ENCODE measurements around the gene GMFB.
"Not testable (repeated sequence)": the region's sequence is repeated elsewhere in the genome, so short reads cannot be mapped to it uniquely, and the experiment has no call there.

Gene GMFB

DNA sequence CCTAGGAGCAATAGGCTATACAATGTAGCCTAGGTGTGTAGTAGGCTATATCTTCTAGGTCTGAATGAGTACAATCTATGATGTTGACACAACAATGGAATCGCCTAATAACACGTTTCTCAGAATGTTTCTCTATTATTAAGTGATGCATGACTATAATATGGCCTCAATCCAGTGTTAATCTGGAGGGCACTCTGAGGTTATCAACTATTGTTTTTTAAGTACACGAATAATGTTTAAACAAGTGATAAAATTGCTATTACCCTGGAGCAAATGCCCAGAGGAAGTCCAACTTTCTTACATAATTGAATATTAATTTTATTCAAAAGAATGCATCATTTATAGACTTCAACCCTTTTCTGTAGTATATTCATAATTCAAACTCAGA is 31.2 kb downstream of the GMFB start:
- no peak for DNase-seq

DNA sequence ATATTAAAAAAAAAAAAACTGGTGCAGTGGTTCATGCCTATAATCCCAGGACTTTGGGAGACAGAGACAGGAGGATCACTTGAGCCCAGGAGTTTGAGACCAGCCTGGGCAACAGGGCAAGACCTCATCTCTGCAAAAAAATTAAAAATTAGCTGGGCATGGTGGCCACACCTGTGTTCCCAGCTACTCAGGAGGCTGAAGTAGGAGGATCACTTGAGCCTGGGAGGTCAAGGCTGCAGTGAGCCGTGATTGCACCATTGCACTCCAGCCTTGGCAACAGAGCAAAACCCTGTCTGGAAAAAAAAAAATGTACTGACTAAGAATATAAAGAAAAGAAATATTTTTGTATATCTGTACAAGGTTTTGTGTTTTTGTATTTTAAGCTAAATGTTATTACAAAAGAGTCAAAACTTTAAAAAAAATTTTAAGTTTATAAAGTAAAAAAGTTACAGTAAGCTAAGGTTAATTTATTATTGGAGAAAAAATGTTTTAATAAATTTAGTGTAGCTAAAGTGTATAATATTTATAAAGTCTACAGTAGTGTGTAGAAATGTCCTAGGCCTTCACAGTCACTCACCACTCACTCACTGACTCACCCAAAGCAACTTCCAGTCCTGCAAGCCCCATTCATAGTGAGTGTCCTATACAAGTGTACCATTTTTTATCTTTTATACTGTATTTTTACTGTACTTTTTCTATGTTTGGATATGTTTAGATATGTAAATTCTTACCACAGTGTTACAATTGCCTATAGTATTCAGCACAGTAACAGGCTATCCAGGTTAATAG is 31.8 kb downstream of the GMFB start:
- not testable (repeated sequence) for DNase-seq

DNA sequence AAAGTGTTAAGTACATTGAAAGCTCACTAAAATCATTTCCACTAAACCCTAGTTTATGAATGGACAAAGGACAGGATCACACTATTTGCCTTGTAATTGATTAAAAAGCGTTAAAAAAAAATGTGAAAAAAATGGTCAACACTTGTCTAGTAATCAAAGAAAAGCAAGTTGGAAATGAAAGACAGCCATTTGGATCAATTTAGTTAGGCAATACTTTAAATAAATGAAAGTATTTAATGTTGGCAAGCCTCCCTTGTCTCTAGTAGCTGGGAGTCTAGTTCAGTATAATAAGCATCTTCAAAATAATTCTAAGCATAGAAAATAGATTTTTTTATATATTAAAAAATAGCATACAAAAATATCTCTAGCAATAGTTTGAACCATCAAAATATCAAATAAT is 33.4 kb downstream of the GMFB start:
- no peak for DNase-seq

DNA sequence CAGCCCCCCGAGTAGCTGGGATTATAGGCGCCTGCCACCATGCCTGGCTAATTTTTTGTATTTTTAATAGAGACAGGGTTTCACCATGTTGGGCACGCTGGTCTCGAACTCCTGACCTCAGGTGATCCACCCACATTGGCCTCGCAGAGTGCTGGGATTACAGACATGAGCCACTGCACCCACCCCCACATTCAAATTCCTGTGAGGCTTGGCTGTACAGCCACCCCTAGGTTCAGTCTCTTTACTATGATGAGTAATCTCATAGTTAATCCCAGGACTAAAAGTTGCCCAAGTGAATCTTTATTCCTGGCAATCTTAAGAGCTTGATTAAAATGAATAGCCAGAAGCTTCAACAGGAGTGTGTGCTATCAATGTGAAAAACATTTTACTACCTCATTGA is 34.8 kb downstream of the GMFB start:
- not testable (repeated sequence) for DNase-seq

DNA sequence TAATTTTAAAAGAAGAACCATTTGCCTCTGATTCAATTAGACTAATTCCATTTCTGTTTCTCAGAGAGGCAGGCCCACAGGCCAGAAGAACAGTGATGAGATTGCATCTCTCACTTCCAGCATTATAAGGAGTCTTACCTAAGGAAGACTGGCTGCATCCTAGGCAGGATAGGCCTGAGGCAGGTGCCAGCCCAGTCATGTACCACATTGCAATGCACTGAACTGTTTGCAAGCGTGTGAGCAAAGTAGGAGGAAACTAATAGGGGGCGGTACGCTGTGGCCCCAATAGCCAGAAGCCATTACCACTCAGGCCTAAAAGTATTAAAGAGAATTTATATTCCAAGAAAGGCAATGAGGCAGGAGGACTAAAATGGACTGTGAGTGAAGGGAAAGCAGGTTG is 35.5 kb downstream of the GMFB start:
- DNase-seq, result no peak

DNA sequence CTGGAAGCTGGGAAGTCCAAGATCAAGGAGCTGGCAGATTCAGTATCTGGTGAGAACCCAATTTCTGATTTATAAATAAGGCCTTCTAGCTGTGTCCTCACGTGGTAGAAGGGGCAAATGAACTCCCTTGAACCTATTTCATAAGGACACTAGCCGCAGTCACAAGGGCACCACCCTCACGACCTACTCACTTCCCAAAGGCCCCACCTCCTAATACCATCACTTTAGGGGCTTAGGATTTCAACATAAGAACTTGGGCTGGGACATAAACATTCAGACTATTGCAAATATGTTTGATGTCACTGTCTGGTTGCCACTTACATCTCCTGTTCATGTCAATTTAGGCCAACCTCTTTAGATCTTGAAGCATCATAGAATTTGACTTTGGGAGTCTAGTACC is 36.8 kb downstream of the GMFB start:
- no peak for DNase-seq

DNA sequence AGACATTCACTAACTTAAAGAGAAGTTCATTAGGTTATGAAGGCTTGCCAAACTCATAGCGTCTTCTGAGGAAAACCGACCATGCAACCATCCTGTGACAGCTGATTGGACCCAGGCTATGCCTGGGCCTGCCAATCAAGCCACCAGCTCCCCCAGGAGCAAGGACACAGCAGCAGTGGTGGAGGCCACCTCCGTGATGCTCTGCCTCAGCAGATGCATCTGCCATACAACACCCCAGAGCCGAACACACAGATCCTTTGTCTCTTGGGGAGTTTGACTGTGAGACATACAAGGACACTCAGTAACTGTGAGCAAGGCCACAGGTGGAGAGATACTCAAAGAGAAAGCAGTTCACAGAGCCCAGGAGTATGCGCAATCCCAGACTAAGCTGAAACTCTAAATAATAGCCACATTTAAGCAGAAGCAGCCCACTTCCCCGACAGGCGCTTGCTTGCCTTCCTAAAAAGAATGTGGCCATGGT is 37.6 kb downstream of the GMFB start:
- DNase-seq, result no peak

DNA sequence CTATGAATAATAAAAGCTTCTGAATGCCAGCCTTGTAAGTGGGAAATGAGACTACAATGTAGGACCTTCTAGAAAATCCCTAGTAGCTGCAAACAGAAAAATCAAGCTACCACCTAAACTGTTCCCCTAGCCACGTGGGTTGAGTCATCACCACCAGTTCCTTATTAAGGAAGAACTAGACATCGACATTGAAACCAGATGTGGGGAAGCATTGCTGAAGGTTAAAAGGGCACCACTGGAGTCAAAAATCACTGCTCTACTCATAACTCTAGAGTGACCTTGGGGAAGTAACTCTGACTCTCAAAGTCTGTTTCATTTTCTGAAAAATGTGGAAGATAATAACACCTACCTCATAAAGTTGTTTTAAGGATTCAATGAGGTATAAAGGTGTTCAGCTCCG is 38.2 kb downstream of the GMFB start:
- no peak for DNase-seq

DNA sequence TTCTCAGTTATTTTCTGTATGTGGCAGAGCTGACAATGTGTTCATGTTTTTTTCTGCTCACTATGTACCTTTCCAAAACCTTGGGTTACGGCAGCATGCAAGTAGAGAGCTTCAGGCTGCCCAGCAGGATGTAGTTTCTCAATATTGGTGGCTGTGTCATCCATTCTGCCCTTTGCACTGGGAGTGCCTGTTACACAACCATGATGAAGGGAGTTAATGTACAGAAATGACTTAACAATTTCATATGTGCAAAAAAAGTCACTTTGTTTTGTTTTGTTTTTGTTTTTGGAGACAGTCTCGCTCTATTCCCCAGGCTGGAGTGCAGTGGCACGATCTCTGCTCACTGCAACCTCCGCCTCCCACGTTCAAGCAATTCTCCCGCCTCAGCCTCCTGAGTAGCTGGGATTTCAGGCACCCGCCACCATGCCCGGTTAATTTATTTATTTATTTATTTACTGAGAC is 41.5 kb downstream of the GMFB start:
- no peak for DNase-seq

DNA sequence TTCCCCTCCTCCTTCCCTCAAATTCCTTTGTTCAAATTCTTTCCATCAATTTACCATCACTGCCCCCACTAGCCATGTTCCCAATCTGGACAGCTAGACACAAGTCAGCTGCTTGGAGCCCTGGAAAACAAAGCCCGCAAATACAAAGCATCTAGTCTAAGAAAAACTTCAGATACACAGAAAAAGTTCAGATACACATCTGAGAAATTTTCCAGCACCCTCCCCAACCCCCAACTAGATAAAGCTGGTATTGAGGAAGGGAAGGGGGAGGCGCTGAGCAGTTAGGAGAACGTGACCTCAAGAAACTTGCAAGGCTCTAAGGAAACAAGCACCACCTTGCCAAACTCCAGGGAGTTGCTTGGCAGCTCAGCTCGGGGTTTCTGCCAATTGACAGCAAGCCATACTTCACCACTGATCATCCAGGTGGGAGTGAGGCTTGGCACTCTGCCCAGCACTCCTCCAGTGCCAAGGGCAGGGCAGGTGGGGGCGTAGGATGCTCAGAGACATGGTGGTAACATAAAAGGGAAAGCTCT is 42.6 kb downstream of the GMFB start:
- no peak for DNase-seq

DNA sequence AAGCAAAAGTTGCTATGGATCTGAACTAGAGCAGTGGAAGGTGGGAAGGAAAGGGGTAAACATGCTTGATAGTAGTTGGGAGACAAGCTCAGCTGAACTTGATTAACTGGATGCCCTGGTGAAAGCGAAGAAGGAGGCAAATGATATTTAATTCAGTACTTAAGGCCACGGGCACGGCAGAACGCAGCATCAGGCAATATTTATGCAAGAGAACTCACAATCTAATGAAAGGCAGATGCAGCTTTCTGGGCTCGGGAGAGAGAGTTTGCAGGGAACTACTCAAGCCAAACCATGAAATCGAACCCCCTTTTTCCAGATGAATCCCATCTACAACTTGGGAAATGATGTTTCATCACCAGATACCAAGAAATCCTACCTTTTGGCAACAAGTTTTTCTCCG is 44.1 kb downstream of the GMFB start:
- no peak for DNase-seq

DNA sequence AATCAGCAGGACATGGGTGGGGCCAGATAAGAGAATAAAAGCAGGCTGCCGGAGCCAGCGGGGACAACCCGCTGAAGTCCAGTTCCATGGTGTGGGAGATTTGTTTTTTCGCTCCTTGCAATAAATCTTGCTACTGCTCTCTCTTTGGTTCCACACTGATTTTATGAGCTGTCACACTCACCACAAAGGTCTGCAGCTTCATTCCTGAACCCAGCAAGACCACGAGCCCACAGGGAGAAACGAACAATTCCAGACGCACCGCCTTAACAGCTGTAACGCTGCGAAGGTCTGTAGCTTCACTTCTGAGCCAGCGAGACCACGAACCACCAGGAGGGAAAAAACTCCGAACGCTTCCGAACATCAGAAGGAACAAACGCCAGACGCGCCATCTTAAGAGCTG is 44.8 kb downstream of the GMFB start:
- no peak for DNase-seq

DNA sequence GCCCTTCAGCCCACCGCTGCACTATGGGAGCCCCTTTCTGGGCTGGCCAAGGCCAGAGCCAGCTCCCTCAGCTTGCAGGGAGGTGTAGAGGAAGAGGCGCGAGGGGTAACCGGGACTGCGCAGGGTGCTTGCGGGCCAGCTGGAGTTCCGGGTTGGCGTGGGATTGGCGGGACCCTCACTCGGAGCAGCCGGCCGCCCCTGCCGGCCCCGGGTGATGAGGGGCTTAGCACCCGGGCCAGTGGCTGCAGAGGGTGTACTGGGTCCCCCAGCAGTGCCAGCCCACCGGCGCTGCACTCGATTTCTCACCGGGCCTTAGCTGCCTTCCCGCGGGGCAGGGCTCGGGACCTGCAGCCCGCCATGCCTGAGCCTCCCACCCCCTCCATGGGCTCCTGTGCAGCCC is 45.8 kb downstream of the GMFB start:
- DNase-seq, result not testable (repeated sequence)

DNA sequence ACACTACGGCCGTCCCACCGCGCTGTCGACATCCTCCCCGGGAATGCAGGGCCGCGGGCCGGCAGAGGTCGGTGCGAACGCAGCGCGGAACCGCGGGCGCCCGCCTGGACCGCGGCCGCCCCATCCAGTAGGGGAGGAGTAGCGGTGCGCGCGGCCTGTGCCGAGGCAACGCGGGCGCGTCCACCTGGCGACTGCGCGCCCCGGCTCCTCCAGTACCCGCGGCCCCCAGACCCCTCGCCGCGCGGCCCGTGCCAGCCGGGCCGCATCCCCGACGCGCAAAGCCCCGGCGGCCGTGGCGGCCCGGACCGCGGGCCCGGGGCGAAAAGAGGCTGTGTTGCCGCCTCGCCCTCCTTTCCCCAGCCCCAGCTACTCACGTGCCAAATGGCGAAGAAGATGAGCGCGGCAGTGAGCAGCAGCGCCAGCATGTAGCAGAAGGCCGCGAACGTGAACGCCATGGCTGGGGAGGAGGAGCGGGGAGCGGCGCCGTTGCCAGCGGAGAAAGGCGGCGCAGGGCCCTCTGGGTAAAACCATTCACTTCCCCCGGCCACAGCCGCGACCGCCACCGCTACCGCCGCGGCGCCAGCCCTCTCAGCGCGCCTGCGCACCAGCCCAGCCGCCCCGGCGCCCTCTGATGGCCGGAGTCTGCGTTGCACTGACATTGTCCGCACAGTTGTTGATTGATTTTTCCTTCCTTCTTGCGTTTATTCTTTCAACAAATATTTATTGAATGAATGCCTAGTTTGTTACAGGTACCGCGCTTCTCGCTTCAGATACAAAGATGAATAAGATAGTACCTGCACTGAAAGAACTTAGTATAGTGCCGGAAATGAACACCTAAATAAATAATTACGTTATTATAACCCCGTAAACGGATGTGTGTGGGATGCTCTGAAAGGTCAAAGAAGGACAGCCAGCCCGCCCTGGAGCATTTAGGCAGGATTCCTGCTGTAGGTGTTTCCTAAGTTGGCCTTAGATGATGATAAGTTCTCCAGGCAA is 47.6 kb downstream of the GMFB start, which contains the start of gene CNIH1:
Gene CNIH1 (minus strand): TSS at position 502 of the 996 bp plus-strand sequence. CDS start 47 bp downstream, at position 455.
- DNase-seq, result peak; percentile 93

DNA sequence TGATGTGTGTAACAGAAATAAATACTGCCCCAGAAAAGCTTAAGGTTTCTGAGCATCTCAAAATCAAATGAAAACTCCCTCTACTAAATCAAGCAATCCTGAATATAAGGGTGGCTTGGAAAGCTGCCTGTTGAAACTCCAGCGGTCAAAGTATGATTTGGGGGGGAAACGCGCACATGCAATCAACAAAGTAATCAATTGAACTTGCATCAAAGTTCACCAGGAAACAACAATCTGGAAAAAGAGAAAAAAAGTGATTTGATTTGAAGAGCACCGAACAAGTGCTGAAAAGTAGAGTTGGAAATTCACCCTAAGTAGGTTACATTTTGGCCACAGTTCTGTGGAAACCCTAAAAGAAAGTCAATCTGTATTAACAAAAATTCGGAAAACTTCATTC is 48.3 kb downstream of the GMFB start:
- no peak for DNase-seq

DNA sequence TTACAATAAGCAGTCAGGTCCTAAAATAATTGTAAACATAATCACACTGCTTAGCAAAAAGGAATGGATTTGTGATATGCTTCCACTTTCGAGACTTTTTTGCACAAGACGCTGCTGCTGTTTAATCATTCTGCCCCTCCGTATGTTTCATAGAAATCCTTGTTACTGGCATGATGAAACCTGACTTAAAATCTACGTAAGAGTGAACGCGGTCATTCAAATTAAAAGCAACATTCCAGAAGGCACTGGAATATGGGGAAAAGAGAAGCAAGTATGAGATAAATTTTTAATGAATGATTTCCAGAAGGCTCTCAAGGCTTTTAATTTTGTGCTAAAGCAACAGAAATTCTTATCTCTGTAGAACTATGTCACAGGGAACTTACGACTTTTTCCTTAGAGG is 48.7 kb downstream of the GMFB start:
- no peak for DNase-seq

DNA sequence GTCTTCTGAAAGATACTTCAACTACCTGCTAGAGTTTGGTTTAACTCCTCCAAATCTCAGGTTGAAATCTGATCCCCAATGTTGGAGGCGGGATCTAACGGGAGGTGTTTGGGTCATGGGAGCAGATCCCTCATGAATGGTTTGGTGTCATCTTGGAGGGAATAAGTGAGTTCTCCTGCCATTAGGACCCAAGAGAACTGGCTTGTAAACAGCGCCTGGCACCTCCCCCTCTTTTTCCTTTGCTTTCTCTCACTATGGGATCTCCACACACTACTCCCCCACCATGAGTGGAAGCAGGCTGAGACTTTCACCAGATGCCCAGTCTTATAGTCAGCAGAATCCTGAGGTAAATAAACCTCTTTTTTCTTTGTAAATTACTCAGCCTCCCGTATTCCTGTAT is 50.1 kb downstream of the GMFB start:
- DNase-seq, result no peak

DNA sequence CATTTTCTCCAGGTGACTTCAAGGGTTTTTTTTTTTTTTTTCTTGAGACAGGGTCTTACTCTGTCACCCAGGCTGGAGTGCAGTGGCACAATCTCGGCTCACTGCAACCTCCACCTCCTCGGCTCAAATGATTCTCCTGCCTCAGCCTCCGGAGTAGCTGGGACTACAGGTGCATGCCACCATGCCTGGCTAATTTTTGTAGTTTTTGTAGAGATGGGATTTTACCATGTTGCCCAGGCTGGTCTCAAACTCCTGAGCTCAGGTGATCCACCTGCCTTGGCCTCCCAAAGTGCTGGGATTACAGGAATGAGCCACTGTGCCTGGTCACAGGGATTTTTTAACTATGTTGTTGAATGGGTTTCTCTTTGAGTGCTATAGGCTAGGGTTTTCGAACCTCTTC is 50.8 kb downstream of the GMFB start:
- DNase-seq, result not testable (repeated sequence)

DNA sequence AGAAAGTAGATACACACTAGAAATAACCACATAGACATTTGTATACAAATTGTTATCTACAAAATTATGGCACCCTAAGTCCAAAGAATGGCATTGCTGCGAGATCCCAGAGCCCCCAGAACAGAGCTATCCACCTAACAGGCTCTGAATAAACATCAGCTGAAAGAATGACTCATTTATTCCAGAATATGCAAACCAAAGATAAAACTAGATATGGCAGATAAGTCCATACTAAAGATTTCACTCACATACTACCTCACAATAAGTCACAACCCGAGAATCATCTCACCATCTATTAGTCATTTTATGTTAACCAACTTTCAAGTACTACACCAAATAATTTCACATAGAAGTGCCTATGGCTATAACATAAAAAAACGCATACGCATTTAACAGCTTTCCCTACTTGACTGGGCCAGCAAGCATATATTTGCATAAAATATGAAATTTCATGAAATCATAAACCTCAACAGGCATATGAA is 53.2 kb downstream of the GMFB start:
- no peak for DNase-seq

DNA sequence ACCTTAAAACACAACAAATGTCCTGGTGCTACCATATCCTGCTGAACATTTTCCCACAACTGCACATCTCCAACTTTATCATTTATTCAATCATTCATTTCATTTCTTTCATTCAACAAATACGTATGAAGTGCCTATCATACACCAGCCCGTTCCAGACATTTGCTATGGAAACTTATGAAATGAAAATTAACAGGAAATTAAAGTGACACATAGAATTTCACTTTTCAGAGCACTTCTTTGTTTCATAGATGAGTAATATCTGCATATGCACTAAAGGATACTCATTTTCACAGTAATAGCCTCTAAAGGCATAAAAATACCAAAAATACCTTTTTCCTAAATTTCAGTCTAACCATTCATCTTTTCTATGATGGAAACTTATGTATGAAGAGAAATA is 60.3 kb downstream of the GMFB start:
- no peak for DNase-seq

DNA sequence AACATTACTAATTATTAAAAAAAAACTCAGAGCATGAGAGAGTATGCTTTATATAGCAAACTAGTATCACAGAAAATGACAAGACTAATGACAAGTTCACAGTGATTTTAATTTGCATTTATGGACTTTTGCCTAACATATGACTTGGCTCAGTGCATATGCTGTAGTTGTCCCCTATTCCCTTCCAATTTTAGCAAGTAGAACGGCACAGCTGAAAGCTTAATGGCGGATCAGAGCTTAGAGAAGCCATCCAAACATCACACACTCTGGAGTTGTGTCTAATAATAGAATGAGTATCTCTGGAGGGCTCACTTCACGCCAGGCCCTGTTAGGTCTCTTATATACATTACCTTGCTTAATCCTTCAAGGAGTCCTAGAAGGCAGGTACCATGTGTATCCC is 60.9 kb downstream of the GMFB start:
- DNase-seq, result no peak

DNA sequence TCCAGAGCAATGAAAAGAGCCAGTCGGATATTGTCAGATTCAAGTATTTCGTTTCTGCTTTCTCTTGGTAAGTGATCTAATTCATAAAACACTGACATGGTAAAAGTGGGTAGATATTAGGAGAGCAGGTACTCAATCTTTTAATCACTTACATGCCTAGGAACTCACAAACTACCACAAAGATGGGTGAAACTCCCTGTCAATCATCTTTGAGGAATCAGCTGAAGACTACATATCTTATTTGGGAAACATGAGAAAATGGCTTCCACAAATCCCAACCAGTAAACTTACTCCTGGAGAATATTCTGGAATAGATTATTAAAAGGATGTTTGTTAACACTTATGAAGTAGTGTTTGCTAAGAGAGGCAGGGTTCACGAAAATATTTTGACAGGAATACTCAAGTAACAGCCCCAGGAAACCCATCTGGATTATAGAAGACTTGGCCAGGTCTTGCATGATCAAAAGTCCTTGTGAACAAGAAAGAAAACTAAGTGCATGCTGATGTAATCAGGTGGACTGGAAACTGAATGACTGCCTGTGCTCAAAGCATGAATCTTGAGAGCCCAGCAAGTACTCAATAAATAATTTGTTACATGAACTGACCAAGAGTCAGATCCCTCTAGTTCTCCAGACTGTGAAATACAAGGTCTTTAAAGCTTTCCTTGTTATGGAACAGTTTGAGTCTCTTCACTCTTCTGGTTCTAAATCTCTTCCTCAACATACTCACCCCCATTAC is 63.1 kb downstream of the GMFB start:
- no peak for DNase-seq

Measured in central memory CD4-positive, alpha-beta T cell (primary cell).